PC-3 (cell line): ENCODE data around the gene TRIM21. TPM values are rescaled to one million over a fixed set of nuclear protein-coding genes. Genes with fewer than 3 reads are reported as not detected.

Experiments used
- ATAC-seq: fragments of 200-7000 bp; cut with Tn5 transposase; 2 replicates; pipeline ENCODE4 v1.9.1; 2020; ENCODE audit warnings: mild to moderate bottlenecking, moderate library complexity
- BruUV-seq: library from RNA; stranded (reverse); fragments of 400-500 nt; replicated peaks from 2 replicates; lab custom pipeline; 2021; lab: Mats Ljungman, UMichigan
- CTCF ChIA-PET: fragments of 300-600 bp; sonication (Branson Sonifier 250); formaldehyde crosslinking; loops from one replicate; lab custom pipeline; 2022; ENCODE audit warnings: antibody characterized with exemption; lab: Charles Lee
- POLR2A ChIA-PET: fragments of 300-600 bp; sonication (Branson Sonifier 250); formaldehyde crosslinking; loops from one replicate; lab custom pipeline; 2022; ENCODE audit warnings: antibody characterized with exemption; ENCODE audit not compliant: unreplicated experiment; lab: Charles Lee
- DNase-seq: peaks from one replicate; pipeline ENCODE4 v3.0.0-alpha.2; 2015
- H2AFZ ChIP-seq: fragments of 300-600 bp; sonication (generic); 2 replicates; pipeline ENCODE4 v1.6.0; 2016; ENCODE audit warnings: antibody characterized with exemption, low read length
- H3F3A ChIP-seq: fragments of 300-600 bp; sonication (generic); one replicate; pipeline ENCODE4 v1.6.0; 2017; ENCODE audit warnings: antibody characterized with exemption, low read length, control low read depth, mild to moderate bottlenecking; ENCODE audit not compliant: unreplicated experiment
- H3K27ac ChIP-seq: fragments of 300-600 bp; sonication (generic); 2 replicates; pipeline ENCODE4 v1.5.1; 2016; ENCODE audit warnings: mild to moderate bottlenecking, low read length
- H3K27me3 ChIP-seq: fragments of 300-600 bp; sonication (generic); 2 replicates; pipeline ENCODE4 v1.6.1; 2016; ENCODE audit warnings: low read length, mixed read lengths
- H3K36me3 ChIP-seq: fragments of 300-600 bp; sonication (generic); 2 replicates; pipeline ENCODE4 v1.6.1; 2016; ENCODE audit warnings: low read depth, mixed run types, low read length, mixed read lengths
- H3K4me1 ChIP-seq: fragments of 300-600 bp; sonication (generic); 2 replicates; pipeline ENCODE4 v1.5.1; 2016; ENCODE audit warnings: low read length; ENCODE audit not compliant: insufficient read depth
- H3K4me2 ChIP-seq: fragments of 300-600 bp; sonication (generic); 2 replicates; pipeline ENCODE4 v1.6.0; 2016; ENCODE audit warnings: low read length
- H3K4me3 ChIP-seq: fragments of 300-600 bp; sonication (generic); 2 replicates; pipeline ENCODE4 v1.5.1; 2016; ENCODE audit warnings: mild to moderate bottlenecking, low read length, mixed read lengths
- H3K79me2 ChIP-seq: fragments of 300-600 bp; sonication (generic); 2 replicates; pipeline ENCODE4 v1.6.1; 2017; ENCODE audit warnings: low read length, mixed read lengths
- H3K9ac ChIP-seq: fragments of 300-600 bp; sonication (generic); 2 replicates; pipeline ENCODE4 v1.6.0; 2016; ENCODE audit warnings: mild to moderate bottlenecking, low read length
- H3K9me2 ChIP-seq: fragments of 300-600 bp; sonication (generic); replicated peaks from 2 replicates; pipeline ENCODE4 v1.6.1; 2016; ENCODE audit warnings: mixed run types, low read length, mixed read lengths
- H3K9me3 ChIP-seq: fragments of 300-600 bp; sonication (generic); 2 replicates; pipeline ENCODE4 v1.6.1; 2016; ENCODE audit warnings: low read length, mixed read lengths
- H4K20me1 ChIP-seq: fragments of 300-600 bp; sonication (generic); 2 replicates; pipeline ENCODE4 v1.6.1; 2016; ENCODE audit warnings: low read length, mixed read lengths
- EZH2 ChIP-seq: fragments of 300-600 bp; sonication (generic); IDR thresholded peaks from one replicate; pipeline ENCODE4 v1.6.1; 2017; ENCODE audit warnings: antibody characterized with exemption, mild to moderate bottlenecking, low read length; ENCODE audit not compliant: unreplicated experiment
- EZH2phosphoT487 ChIP-seq: fragments of 300-600 bp; sonication (generic); IDR thresholded peaks from 2 replicates; pipeline ENCODE4 v1.6.1; 2018; ENCODE audit warnings: mild to moderate bottlenecking, antibody characterized with exemption, low read length, borderline replicate concordance
- intact Hi-C: fragments of 100-400 bp; cut with micrococcal nuclease; formaldehyde crosslinking; loops from 2 replicates; pipeline ENCODE4 v1.9.0; 2023
- total RNA-seq: library from RNA; depleted of rRNA; stranded (reverse); fragments of >200 nt; gene quantifications from 2 replicates; pipeline ENCODE4 v1.2.3, GENCODE V29; 2014
- TF ChIP-seq, protein P1 (sequence below): fragments of 300-600 bp; sonication (generic); conservative IDR thresholded peaks from 2 replicates; pipeline ENCODE4 v1.5.1; 2017; ENCODE audit warnings: antibody characterized with exemption, low read depth, mild to moderate bottlenecking, low read length

The TRIM21 gene
- total RNA-seq, 1 experiment from 2014 or later = 6.9 TPM

GRCh38 chr11:4381901-4382300, 11.6 kb downstream of the TRIM21 start:
- H4K20me1 ChIP-seq = no peaks in the 10 kb centered on the region
- no peaks in the 10 kb centered on the region for H3K36me3 ChIP-seq
- CTCF ChIA-PET = no interaction called here
- intact Hi-C loops = no loop called here
- DNase-seq (no peak), ATAC-seq (no peak)
- no peaks in the 10 kb centered on the region for H3F3A ChIP-seq
- H3K4me1 ChIP-seq = peaks cover 9% of the 10 kb centered on the region; the same call in 1 of the 2 replicates
- no peak overlapping the region for H3K9ac ChIP-seq
- H3K27me3 ChIP-seq = peaks cover 10% of the 10 kb centered on the region
- H3K79me2 ChIP-seq = no peaks in the 10 kb centered on the region
- no peaks in the 10 kb centered on the region for H3K9me3 ChIP-seq
- TF ChIP-seq EZH2phosphoT487 (no peak), EZH2 (no peak)
- TF ChIP-seq, protein P1, sequence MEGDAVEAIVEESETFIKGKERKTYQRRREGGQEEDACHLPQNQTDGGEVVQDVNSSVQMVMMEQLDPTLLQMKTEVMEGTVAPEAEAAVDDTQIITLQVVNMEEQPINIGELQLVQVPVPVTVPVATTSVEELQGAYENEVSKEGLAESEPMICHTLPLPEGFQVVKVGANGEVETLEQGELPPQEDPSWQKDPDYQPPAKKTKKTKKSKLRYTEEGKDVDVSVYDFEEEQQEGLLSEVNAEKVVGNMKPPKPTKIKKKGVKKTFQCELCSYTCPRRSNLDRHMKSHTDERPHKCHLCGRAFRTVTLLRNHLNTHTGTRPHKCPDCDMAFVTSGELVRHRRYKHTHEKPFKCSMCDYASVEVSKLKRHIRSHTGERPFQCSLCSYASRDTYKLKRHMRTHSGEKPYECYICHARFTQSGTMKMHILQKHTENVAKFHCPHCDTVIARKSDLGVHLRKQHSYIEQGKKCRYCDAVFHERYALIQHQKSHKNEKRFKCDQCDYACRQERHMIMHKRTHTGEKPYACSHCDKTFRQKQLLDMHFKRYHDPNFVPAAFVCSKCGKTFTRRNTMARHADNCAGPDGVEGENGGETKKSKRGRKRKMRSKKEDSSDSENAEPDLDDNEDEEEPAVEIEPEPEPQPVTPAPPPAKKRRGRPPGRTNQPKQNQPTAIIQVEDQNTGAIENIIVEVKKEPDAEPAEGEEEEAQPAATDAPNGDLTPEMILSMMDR = no peak
- no peak overlapping the region for H3K4me3 ChIP-seq
- POLR2A ChIA-PET = no interaction called here
- H3K4me2 ChIP-seq = no peak overlapping the region
- H2AFZ ChIP-seq = no peak overlapping the region
- H3K9me2 ChIP-seq = no peaks in the 10 kb centered on the region
- no TSS peak for BruUV-seq
- H3K27ac ChIP-seq = no peak overlapping the region

DNA sequence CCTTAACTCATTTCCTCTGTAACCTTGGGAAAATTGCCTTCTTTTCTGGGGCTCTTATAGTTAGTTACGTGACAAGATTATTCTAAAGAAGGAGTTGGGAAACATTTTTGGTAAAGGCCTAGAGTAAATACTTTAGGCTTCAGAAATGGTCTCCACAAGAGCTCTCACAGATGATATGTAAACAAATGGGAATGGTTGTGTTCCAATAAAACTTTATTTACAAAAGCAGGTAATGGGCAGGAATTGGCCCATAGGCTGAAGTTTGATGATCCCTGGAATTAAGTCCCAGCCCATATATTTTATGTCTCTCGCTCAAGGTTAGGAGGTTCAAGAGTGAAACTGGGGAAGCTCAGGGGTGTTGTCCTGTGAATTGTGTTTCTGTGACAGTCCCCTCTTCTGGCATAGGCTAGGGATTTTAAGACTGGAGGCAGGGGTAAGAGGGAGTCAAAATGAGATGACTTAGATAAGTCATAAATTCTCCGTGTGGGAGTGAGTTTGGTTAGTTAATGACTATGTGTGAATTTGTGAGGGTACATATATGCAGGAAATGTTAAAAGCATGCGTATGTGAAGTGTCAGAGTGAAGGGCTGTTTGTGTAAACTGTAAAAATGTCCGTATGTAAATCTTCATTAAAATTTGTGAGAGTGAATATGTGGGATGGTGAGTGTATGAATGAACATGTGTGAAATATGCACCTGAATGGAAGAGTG, 17.9 kb downstream of the TRIM21 start:
- Histone ChIP-seq H2AFZ (no peak overlapping the region), H3F3A (no peaks in the 10 kb centered on the region), H3K9ac (no peak overlapping the region), H3K27ac (no peak overlapping the region), H3K4me1 (no peaks in the 10 kb centered on the region), H3K36me3 (no peaks in the 10 kb centered on the region), H3K79me2 (no peaks in the 10 kb centered on the region), H4K20me1 (no peaks in the 10 kb centered on the region), H3K4me3 (no peak overlapping the region), H3K9me3 (no peaks in the 10 kb centered on the region), H3K4me2 (no peak overlapping the region), H3K9me2 (no peaks in the 10 kb centered on the region), H3K27me3 (peaks cover 34% of the 10 kb centered on the region)
- CTCF ChIA-PET = no interaction called here
- no peak for DNase-seq
- no TSS peak for BruUV-seq
- POLR2A ChIA-PET = no interaction called here
- intact Hi-C loops = no loop called here
- ATAC-seq = no peak
- TF ChIP-seq EZH2 = no peak
- TF ChIP-seq, protein P1 = no peak
- TF ChIP-seq EZH2phosphoT487 = no peak

DNA sequence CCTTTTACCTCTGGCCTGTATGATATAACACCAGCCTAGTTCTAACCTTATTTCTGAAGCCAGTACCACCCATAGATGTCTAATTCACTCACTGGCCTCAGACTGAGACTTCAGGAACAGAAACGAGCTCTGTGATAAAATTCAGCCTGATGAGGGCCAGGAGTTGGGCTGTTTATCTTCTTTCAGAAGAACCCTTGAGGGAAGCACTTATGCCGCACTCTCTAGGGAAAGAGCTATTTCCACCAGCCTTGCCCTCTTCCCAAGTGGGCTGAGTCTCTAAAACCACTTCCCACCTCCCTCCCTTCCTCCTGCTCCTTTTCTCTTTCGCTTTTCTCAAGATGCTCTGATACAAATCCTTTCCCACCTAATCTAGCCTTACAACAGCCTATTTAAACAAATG, 23.3 kb downstream of the TRIM21 start:
- H3K36me3 ChIP-seq = no peaks in the 10 kb centered on the region
- no peak overlapping the region for H3K4me2 ChIP-seq
- H2AFZ ChIP-seq = no peak overlapping the region
- H4K20me1 ChIP-seq = no peaks in the 10 kb centered on the region
- BruUV-seq = no TSS peak
- H3K9ac ChIP-seq = no peak overlapping the region
- no peak overlapping the region for H3K4me3 ChIP-seq
- H3K79me2 ChIP-seq = no peaks in the 10 kb centered on the region
- intact Hi-C loops = no loop called here
- no peaks in the 10 kb centered on the region for H3K4me1 ChIP-seq
- TF ChIP-seq, protein P1 = no peak
- TF ChIP-seq EZH2phosphoT487 (no peak), EZH2 (no peak)
- no peaks in the 10 kb centered on the region for H3K9me3 ChIP-seq
- no peaks in the 10 kb centered on the region for H3K9me2 ChIP-seq
- no peak for ATAC-seq
- ChIA-PET CTCF (no interaction called here), POLR2A (no interaction called here)
- H3K27me3 ChIP-seq = peaks cover 27% of the 10 kb centered on the region
- DNase-seq = no peak
- H3K27ac ChIP-seq = no peak overlapping the region
- H3F3A ChIP-seq = no peaks in the 10 kb centered on the region
